HG03196 (cell line): ENCODE data around the gene EGLN2.
"Not testable (repeated sequence)": the region's sequence is repeated elsewhere in the genome, so short reads cannot be mapped to it uniquely, and the experiment has no call there.

ENCODE experiments used
- ATAC-seq: cut with Tn5 transposase; IDR thresholded peaks from one replicate; pipeline ENCODE4 v1.9.1; 2021; ENCODE audit not compliant: unreplicated experiment

EGLN2 gene

DNA sequence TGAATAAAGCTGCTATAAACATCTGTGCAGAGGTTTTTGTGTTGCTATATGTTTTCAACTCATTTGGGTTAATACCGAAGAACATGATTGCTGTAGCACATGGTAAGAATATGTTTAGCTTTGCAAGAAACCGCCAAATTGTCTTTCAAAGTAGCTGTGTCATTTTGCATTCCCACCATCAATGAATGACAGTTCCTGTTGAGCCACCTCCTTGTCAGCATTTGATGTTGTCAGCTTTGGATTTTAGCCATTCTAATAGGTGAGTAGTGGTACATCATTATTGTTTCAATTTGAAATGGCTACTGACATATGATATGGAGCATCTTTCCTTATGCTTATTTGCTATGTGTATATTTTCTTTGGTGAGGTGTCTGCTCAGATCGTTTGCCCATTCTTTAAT lies 43.0 kb downstream of the EGLN2 start:
- not testable (repeated sequence) for ATAC-seq

- not testable (repeated sequence) for ATAC-seq
These were observed 44.1 kb downstream of the EGLN2 start for GRCh38 chr19:40842997-40843652.

GRCh38 chr19:40843653-40844052 lies 44.7 kb downstream of the EGLN2 start:
- not testable (repeated sequence) for ATAC-seq

GRCh38 chr19:40846722-40847121 lies 47.7 kb downstream of the EGLN2 start:
- ATAC-seq, result not testable (repeated sequence)

GRCh38 chr19:40850277-40850676 lies 51.3 kb downstream of the EGLN2 start, which contains the start of gene CYP2A6:
Gene CYP2A6, minus strand, starts transcription at chr19:40850447. Its CDS starts 21 bp downstream, at chr19:40850426.
- ATAC-seq, result not testable (repeated sequence)

DNA sequence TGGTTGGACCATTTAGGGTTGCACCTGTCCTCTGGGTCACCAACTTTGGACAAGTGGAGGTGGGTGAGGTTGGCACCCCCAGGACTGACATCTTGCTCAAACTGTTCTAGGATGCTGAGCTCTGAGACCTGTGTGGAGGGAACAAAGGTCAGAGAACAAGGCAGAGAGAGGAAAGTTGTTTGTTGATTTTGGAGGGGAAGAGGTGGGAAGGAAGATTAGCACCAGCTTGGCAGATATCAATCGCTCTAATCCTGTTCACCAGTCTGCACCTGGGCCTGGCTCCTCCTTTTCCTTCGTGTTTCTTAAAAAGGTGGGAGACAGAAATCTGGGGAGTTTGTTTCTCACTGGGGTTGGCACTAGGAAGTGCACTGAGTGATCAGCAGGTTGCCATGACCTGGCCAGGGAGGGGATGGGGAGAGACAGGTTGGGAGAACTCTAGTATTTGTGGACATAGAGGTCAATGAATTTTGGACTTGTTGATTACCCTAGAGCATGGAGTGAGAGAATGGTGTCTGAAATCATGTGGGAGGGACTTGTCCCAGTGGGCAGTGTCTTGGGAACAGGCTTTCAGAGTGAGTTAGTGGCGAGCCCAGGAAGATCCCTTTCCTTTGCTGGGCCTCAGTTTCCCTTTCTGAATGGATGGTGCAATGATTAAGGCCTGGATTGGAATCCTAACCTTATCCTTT lies 53.6 kb downstream of the EGLN2 start:
- ATAC-seq, result not testable (repeated sequence)
